SJCRH30 (cell line): ENCODE results near the gene HDHD5. TPM values are rescaled to one million over a fixed set of nuclear protein-coding genes. Genes with fewer than 3 reads are reported as not detected.

Experiments used
- DNase-seq, 2 experiments: peaks; one replicate each; pipeline ENCODE4 v3.0.0-alpha.2; 2015 to 2020
- H3K27ac ChIP-seq: fragments of 250-450 bp; sonication (Bioruptor Pico); 2 replicates; pipeline ENCODE4 v1.5.1; 2020; ENCODE audit warnings: mild to moderate bottlenecking, moderate library complexity
- H3K27me3 ChIP-seq: fragments of 250-450 bp; sonication (Bioruptor Pico); 2 replicates; pipeline ENCODE4 v1.5.1; 2020; ENCODE audit warnings: mild to moderate bottlenecking, moderate library complexity
- H3K36me3 ChIP-seq: fragments of 250-450 bp; sonication (Bioruptor Pico); 2 replicates; pipeline ENCODE4 v1.5.1; 2020; ENCODE audit warnings: mild to moderate bottlenecking, moderate library complexity
- H3K4me1 ChIP-seq: fragments of 250-450 bp; sonication (Bioruptor Pico); 2 replicates; pipeline ENCODE4 v1.5.1; 2020; ENCODE audit warnings: mild to moderate bottlenecking, moderate library complexity
- H3K4me3 ChIP-seq: fragments of 250-450 bp; sonication (Bioruptor Pico); 2 replicates; pipeline ENCODE4 v1.5.1; 2020; ENCODE audit warnings: mild to moderate bottlenecking, moderate library complexity
- H3K9me3 ChIP-seq: fragments of 250-450 bp; sonication (Bioruptor Pico); replicated peaks from 2 replicates; pipeline ENCODE4 v1.5.1; 2020; ENCODE audit warnings: mild to moderate bottlenecking, moderate library complexity
- total RNA-seq: library from RNA; depleted of rRNA; stranded (reverse); fragments of >200 nt; shearing (Covaris generic); gene quantifications from 2 replicates; pipeline ENCODE4 v1.2.3, GENCODE V29; 2014

HDHD5 gene
- total RNA-seq, 1 experiment from 2014 or later = 48.7 TPM

- no peaks in the 10 kb centered on the region for H3K4me1 ChIP-seq
- DNase-seq = peak in 1 of 2 experiments; percentile 30
- no peak overlapping the region for H3K4me3 ChIP-seq
- no peaks in the 10 kb centered on the region for H3K9me3 ChIP-seq
- H3K36me3 ChIP-seq = no peaks in the 10 kb centered on the region
- no peaks in the 10 kb centered on the region for H3K27me3 ChIP-seq
- H3K27ac ChIP-seq = no peak overlapping the region
Observed at GRCh38 chr22:17119481-17120202, 39.4 kb downstream of the HDHD5 start.

GRCh38 chr22:17118342-17118741 is 40.7 kb downstream of the HDHD5 start:
- DNase-seq = no peak
- Histone ChIP-seq H3K36me3 (no peaks in the 10 kb centered on the region), H3K9me3 (no peaks in the 10 kb centered on the region), H3K4me3 (no peak overlapping the region), H3K27me3 (no peaks in the 10 kb centered on the region), H3K4me1 (no peaks in the 10 kb centered on the region), H3K27ac (no peak overlapping the region)

GRCh38 chr22:17117890-17118289 is 41.2 kb downstream of the HDHD5 start:
- no peaks in the 10 kb centered on the region for H3K9me3 ChIP-seq
- no peaks in the 10 kb centered on the region for H3K4me1 ChIP-seq
- H3K36me3 ChIP-seq = no peaks in the 10 kb centered on the region
- DNase-seq = no peak
- no peak overlapping the region for H3K27ac ChIP-seq
- no peaks in the 10 kb centered on the region for H3K27me3 ChIP-seq
- no peak overlapping the region for H3K4me3 ChIP-seq

- no peak overlapping the region for H3K27ac ChIP-seq
- no peak for DNase-seq
- no peaks in the 10 kb centered on the region for H3K27me3 ChIP-seq
- no peak overlapping the region for H3K4me3 ChIP-seq
- H3K36me3 ChIP-seq = no peaks in the 10 kb centered on the region
- H3K4me1 ChIP-seq = no peaks in the 10 kb centered on the region
- no peaks in the 10 kb centered on the region for H3K9me3 ChIP-seq
Observed at GRCh38 chr22:17117400-17117799, 41.7 kb downstream of the HDHD5 start.

- Histone ChIP-seq H3K9me3 (no peaks in the 10 kb centered on the region), H3K27me3 (no peaks in the 10 kb centered on the region), H3K4me3 (no peak overlapping the region), H3K4me1 (no peaks in the 10 kb centered on the region), H3K36me3 (no peaks in the 10 kb centered on the region), H3K27ac (no peak overlapping the region)
- no peak for DNase-seq
Observed at GRCh38 chr22:17116572-17117330, 42.3 kb downstream of the HDHD5 start.

GRCh38 chr22:17115945-17116565 is 43.0 kb downstream of the HDHD5 start:
- Histone ChIP-seq H3K27ac (no peak overlapping the region), H3K36me3 (no peaks in the 10 kb centered on the region), H3K4me1 (no peaks in the 10 kb centered on the region), H3K27me3 (no peaks in the 10 kb centered on the region), H3K4me3 (no peak overlapping the region), H3K9me3 (no peaks in the 10 kb centered on the region)
- no peak for DNase-seq

- DNase-seq = no peak
- Histone ChIP-seq H3K9me3 (no peaks in the 10 kb centered on the region), H3K4me1 (no peaks in the 10 kb centered on the region), H3K36me3 (no peaks in the 10 kb centered on the region), H3K4me3 (no peak overlapping the region), H3K27ac (no peak overlapping the region), H3K27me3 (no peaks in the 10 kb centered on the region)
Observed at GRCh38 chr22:17115236-17115635, 43.8 kb downstream of the HDHD5 start.

GRCh38 chr22:17114898-17115235 is 44.2 kb downstream of the HDHD5 start:
- Histone ChIP-seq H3K4me1 (no peaks in the 10 kb centered on the region), H3K27ac (no peak overlapping the region), H3K4me3 (no peak overlapping the region), H3K27me3 (no peaks in the 10 kb centered on the region), H3K9me3 (no peaks in the 10 kb centered on the region), H3K36me3 (no peaks in the 10 kb centered on the region)
- DNase-seq = no peak

- H3K4me1 ChIP-seq = no peaks in the 10 kb centered on the region
- H3K27me3 ChIP-seq = no peaks in the 10 kb centered on the region
- H3K4me3 ChIP-seq = no peak overlapping the region
- H3K36me3 ChIP-seq = no peaks in the 10 kb centered on the region
- H3K9me3 ChIP-seq = no peaks in the 10 kb centered on the region
- H3K27ac ChIP-seq = no peak overlapping the region
- DNase-seq = no peak
Observed at GRCh38 chr22:17114173-17114897, 44.7 kb downstream of the HDHD5 start.

GRCh38 chr22:17113600-17113999 is 45.5 kb downstream of the HDHD5 start:
- DNase-seq = no peak
- H3K27me3 ChIP-seq = no peaks in the 10 kb centered on the region
- H3K4me1 ChIP-seq = no peaks in the 10 kb centered on the region
- no peak overlapping the region for H3K27ac ChIP-seq
- H3K36me3 ChIP-seq = no peaks in the 10 kb centered on the region
- no peak overlapping the region for H3K4me3 ChIP-seq
- H3K9me3 ChIP-seq = no peaks in the 10 kb centered on the region

- H3K4me3 ChIP-seq = no peak overlapping the region
- no peaks in the 10 kb centered on the region for H3K27me3 ChIP-seq
- no peak for DNase-seq
- no peaks in the 10 kb centered on the region for H3K36me3 ChIP-seq
- H3K4me1 ChIP-seq = no peaks in the 10 kb centered on the region
- no peak overlapping the region for H3K27ac ChIP-seq
- no peaks in the 10 kb centered on the region for H3K9me3 ChIP-seq
Observed at GRCh38 chr22:17112491-17113042, 46.5 kb downstream of the HDHD5 start.

GRCh38 chr22:17110791-17111550 is 48.1 kb downstream of the HDHD5 start:
- H3K36me3 ChIP-seq = no peaks in the 10 kb centered on the region
- no peaks in the 10 kb centered on the region for H3K27me3 ChIP-seq
- H3K4me1 ChIP-seq = no peaks in the 10 kb centered on the region
- no peak for DNase-seq
- no peak overlapping the region for H3K27ac ChIP-seq
- no peak overlapping the region for H3K4me3 ChIP-seq
- no peaks in the 10 kb centered on the region for H3K9me3 ChIP-seq

- no peaks in the 10 kb centered on the region for H3K36me3 ChIP-seq
- no peak for DNase-seq
- no peaks in the 10 kb centered on the region for H3K27me3 ChIP-seq
- no peak overlapping the region for H3K27ac ChIP-seq
- no peaks in the 10 kb centered on the region for H3K9me3 ChIP-seq
- H3K4me3 ChIP-seq = no peak overlapping the region
- no peaks in the 10 kb centered on the region for H3K4me1 ChIP-seq
Observed at GRCh38 chr22:17109976-17110375, 49.1 kb downstream of the HDHD5 start.
